ENCODE results near the gene NDUFA8.

NDUFA8 gene

GRCh38 chr9:122195875-122196274 lies 36.3 kb upstream of the NDUFA8 start:
- TF ChIP-seq, protein P1, sequence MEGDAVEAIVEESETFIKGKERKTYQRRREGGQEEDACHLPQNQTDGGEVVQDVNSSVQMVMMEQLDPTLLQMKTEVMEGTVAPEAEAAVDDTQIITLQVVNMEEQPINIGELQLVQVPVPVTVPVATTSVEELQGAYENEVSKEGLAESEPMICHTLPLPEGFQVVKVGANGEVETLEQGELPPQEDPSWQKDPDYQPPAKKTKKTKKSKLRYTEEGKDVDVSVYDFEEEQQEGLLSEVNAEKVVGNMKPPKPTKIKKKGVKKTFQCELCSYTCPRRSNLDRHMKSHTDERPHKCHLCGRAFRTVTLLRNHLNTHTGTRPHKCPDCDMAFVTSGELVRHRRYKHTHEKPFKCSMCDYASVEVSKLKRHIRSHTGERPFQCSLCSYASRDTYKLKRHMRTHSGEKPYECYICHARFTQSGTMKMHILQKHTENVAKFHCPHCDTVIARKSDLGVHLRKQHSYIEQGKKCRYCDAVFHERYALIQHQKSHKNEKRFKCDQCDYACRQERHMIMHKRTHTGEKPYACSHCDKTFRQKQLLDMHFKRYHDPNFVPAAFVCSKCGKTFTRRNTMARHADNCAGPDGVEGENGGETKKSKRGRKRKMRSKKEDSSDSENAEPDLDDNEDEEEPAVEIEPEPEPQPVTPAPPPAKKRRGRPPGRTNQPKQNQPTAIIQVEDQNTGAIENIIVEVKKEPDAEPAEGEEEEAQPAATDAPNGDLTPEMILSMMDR (IDR thresholded peaks at IDR 0.05), result no peak
- DNase-seq, result no peak
- Mint-ChIP-seq H3K9me3 (no peaks in the 10 kb centered on the region), H3K4me3 (no peak overlapping the region), H3K27me3 (ENCODE audit: low read depth, poor library complexity) (peaks cover 40% of the 10 kb centered on the region), H3K27ac (no peak overlapping the region), H3K4me1 (peaks cover 34% of the 10 kb centered on the region), H3K36me3 (ENCODE audit: low read depth) (no peaks in the 10 kb centered on the region)

- no peak for DNase-seq
- Mint-ChIP-seq H3K36me3 (ENCODE audit: low read depth) (no peaks in the 10 kb centered on the region), H3K27ac (no peak overlapping the region), H3K4me1 (peaks cover 34% of the 10 kb centered on the region), H3K9me3 (no peaks in the 10 kb centered on the region), H3K4me3 (no peak overlapping the region), H3K27me3 (ENCODE audit: low read depth, poor library complexity) (peaks cover 27% of the 10 kb centered on the region)
- TF ChIP-seq, protein P1 (IDR thresholded peaks at IDR 0.05), result no peak
Observed at GRCh38 chr9:122193651-122194050, 34.1 kb upstream of the NDUFA8 start.

DNA sequence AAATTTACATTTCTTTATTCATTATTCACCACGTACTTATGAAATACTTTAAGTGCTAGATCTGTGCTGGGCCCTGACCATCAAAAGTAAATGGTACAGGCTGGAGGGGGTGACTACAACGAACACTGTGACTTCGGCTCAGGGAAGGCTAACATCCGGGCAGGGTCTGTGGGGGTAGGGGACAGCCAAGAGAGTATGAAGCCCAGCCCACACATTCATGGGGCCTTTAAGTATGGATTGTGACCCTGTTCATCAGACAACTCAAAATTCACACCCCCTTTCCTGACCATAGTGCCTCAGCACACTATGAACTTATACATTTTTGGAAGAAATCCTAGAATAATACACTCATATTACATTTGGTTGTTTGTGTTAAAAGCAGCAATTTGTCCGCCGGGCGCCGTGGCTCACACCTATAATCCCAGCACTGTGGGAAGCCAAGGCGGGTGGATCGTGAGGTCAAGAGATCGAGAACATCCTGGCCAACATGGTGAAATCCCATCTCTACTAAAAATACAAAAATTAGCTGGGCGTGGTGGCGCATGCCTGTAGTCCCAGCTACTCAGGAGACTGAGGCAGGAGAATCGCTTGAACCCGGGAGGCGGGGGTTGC lies 33.4 kb upstream of the NDUFA8 start:
- TF ChIP-seq, protein P1 (IDR thresholded peaks at IDR 0.05), result no peak
- peaks cover 31% of the 10 kb centered on the region for H3K4me1 Mint-ChIP-seq
- no peak for DNase-seq
- H3K36me3 Mint-ChIP-seq (ENCODE audit: low read depth), result no peaks in the 10 kb centered on the region
- peaks cover 24% of the 10 kb centered on the region for H3K27me3 Mint-ChIP-seq (ENCODE audit: low read depth, poor library complexity)
- no peaks in the 10 kb centered on the region for H3K9me3 Mint-ChIP-seq
- no peak overlapping the region for H3K4me3 Mint-ChIP-seq
- no peak overlapping the region for H3K27ac Mint-ChIP-seq

DNA sequence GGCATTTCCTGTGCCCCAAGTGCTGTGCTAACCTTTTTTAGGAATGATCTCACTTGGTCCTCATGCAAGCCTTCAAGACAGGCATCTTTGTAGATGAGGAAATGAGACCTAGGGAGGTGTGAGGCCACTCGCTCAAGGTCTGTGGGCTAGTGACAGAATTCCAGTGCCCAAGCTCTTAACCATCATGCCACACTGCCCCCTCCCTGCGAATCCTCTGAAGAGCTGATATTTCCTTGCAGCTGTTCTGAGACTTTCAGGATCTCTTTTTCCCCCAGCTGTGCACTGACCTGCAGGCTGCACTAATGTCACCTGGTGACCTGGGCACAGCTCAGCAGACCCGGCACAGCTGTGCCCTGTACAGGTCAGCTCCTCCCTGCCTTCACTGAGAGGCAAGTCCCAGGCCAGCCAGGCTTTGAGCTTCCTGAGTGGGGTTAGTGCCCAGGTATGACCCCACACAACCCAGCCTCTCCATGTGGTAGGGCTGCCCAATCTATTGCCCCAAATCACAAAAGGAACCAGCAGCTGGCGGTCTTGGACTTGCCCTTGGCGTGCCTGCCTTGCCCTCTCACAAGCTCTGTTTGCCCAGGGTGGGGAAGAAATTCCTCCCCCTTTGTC lies 32.8 kb upstream of the NDUFA8 start:
- TF ChIP-seq, protein P1 (IDR thresholded peaks at IDR 0.05), result no peak
- Mint-ChIP-seq H3K27ac (no peak overlapping the region), H3K36me3 (ENCODE audit: low read depth) (no peaks in the 10 kb centered on the region), H3K4me3 (no peak overlapping the region), H3K9me3 (no peaks in the 10 kb centered on the region), H3K4me1 (peaks cover 37% of the 10 kb centered on the region), H3K27me3 (ENCODE audit: low read depth, poor library complexity) (peaks cover 23% of the 10 kb centered on the region)
- DNase-seq, result no peak

DNA sequence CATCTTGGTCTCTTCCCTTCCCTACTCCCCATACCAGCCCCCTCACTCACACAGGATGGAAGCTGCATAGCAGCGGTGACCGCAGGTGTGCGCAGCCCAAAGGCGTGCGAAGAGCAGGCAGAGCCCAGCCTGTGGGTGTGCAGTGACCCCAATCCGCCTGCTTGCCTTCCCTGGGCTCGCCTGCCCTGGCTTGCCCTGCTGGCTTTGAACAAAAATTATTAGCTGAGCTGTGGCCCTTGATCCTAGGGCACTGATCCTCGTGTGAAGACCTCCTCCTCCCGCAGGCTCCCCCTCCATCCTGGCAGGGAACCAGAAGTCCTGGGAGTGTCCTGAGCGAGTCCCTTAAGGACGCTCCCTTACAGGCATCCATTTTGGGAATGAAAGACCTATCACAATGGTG lies 32.0 kb upstream of the NDUFA8 start:
- H3K9me3 Mint-ChIP-seq, result no peaks in the 10 kb centered on the region
- DNase-seq, result peak; percentile 48
- H3K27me3 Mint-ChIP-seq (ENCODE audit: low read depth, poor library complexity), result peaks cover 20% of the 10 kb centered on the region
- no peak overlapping the region for H3K27ac Mint-ChIP-seq
- H3K4me1 Mint-ChIP-seq, result peaks cover 40% of the 10 kb centered on the region
- H3K4me3 Mint-ChIP-seq, result no peak overlapping the region
- TF ChIP-seq, protein P1 (IDR thresholded peaks at IDR 0.05), result no peak
- no peaks in the 10 kb centered on the region for H3K36me3 Mint-ChIP-seq (ENCODE audit: low read depth)

Measured in nephron progenitor cell (in vitro differentiated cells).